NCI-H446 treated with DMSO at 0.1 percent for 48 hours (cell line): ENCODE data around the gene COX19.
"Not testable (repeated sequence)": the region's sequence is repeated elsewhere in the genome, so short reads cannot be mapped to it uniquely, and the experiment has no call there.

ENCODE experiments used
- DNase-seq: peaks from one replicate; lab custom pipeline; 2025; lab: John Stamatoyannopoulos, UW

The COX19 gene

GRCh38 chr7:944744-945143 lies 30.6 kb downstream of the COX19 start:
- no peak for DNase-seq

- not testable (repeated sequence) for DNase-seq
These were observed 31.6 kb downstream of the COX19 start for GRCh38 chr7:943793-944192.

DNA sequence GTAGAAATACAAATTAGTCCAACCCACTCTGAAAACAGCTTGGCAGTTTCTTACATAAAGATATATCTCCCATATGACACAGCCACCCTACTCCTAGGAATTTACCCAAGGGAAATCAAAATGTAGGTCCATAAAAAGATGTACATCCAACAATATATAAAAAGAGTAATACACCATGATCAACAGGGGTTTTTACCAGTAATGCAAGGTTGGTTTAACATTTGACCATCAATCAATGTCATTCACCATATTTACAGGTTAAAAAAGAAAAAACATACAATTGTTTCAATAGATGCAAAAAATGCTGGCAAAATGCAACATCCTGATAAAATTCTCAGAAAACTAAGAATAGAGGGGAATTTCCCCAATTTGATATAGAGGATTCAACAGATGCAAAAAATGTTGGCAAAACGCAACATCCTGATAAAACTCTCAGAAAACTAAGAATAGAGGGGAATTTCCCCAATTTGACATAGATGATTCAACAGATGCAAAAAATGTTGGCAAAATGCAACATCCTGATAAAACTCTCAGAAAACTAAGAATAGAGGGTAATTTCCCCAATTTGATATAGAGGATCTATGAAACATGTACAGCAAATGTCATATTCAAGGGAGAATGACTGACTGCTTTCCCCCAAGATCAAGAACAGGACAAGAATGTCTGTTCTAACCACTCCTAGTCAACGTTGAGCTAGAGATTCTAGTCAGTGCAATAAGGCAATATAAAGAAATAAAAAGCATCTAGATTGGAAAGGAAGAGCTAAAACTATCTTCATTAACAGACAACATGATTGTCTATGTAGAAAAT lies 34.5 kb downstream of the COX19 start:
- DNase-seq, result no peak

GRCh38 chr7:939843-940242 lies 35.5 kb downstream of the COX19 start:
- DNase-seq, result no peak

- no peak for DNase-seq
These were observed 36.7 kb downstream of the COX19 start for GRCh38 chr7:938546-939185.

DNA sequence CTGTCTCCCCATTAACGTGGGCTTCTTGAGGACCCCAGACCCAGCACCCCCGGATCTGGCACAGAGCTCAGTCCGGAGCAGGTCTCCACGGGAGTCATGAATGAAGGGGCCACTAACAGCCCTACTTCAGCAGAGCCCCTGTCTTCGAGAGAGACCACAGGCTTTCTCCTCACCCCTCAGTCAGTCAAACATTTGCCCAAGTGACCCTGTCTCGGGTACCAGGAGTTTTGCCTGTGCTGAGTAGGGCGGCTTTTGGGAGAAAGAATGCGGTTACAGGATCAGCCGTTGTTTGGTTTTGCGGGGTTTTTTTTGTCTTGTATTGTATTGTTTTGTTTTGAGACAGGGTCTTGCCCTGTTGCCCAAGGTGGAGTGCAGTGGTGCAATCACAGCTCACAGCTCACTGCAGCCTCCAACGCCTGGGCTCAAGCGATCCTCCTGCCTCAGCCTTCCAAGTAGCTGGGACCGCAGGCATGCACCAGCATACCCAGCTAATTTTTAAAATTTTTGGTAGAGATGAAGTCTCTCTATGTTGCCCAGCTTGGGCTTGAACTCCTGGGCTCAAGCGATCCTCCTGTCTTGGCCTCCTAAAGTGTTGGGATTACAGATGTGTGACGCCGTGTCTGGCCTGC lies 37.4 kb downstream of the COX19 start:
- DNase-seq, result no peak

DNA sequence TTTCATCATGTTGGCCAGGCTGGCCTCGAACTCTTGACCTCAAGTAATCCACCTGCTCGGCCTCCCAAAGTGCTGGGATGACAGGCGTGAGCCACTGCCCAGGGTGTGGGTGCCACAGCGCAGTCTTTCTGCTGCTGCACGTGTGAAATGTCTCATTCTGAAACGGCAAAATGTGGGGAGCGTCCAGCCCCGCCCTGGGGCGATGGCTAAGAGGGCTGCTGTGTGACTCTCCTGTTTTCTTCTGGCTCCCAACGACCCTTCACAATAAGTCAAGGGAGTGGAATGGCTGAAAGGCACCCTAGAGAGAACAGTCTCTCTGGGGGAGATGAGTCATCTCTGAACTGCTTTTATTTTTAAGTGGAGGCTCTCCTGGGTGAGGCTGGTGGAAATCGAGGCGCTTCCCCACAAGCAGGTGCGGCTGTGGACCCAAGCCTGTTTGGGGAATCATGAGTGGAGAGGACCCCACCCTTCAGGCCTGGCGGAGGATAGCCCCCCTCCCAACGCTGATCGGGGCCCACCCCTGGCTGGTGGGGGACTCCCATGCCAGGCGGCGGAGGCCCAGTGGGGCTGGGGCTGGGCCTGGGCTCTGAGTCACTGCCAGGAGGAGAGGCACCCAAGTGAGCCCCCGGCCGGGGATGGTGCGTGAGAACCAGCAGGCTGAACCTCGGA lies 38.8 kb downstream of the COX19 start:
- no peak for DNase-seq

DNA sequence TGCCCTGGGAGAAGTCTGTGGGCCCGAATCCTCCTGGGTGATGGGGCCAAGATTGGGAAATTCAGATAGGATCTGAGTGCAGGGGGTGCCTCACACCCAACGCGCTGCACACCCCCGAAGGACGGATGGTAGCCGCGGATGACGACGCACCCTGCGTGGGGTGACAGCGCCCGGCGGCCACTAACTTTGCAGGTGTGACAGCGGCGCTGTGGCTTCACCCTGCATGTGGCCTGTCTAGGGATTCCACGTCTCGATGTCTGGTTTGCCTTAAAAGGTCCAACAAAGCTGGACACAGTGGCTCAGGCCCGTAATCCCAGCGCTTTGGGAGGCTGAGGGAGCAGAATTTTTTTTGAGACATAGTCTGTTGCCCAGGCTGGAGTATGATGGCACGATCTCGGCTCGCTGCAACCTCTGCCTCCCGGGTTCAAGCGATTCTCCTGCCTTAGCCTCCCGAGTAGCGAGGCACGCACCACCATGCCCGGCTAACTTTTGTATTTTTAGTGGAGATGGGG lies 39.4 kb downstream of the COX19 start:
- no peak for DNase-seq

DNA sequence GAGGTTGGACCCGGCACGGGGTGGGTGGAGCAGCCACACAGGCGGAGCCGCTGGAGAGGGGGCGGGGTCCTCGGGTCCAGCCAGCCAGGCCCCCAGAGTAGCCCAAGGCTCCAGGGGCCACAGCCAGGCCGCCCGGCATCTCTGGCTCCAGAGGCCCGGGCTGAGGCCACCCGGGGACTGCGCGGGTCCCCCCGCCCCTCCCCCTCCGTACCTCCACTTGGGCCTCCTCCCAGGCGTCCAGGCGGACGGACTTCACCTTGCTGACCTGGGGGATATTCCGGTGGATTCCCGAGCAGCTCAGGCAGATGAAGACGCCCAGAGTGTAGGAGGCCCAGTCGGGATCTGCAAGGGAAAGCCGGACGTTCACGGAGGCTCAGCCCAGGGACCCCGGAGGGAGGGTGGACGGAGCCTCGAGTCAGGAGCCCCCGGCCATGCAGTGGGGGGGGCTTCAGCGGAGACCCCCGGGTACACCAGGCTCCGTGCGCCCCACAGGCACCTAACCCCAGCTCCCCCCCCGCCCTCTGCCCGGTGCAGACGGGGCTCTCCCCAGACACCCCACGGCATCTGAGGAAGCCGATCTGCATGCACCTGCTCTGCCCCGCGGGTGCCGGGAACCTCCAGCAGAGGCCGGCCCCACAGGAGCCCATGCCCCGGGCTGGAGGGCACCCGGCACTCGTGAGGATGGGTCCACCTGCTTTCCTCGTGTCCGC lies 40.0 kb downstream of the COX19 start:
- DNase-seq, result no peak

DNA sequence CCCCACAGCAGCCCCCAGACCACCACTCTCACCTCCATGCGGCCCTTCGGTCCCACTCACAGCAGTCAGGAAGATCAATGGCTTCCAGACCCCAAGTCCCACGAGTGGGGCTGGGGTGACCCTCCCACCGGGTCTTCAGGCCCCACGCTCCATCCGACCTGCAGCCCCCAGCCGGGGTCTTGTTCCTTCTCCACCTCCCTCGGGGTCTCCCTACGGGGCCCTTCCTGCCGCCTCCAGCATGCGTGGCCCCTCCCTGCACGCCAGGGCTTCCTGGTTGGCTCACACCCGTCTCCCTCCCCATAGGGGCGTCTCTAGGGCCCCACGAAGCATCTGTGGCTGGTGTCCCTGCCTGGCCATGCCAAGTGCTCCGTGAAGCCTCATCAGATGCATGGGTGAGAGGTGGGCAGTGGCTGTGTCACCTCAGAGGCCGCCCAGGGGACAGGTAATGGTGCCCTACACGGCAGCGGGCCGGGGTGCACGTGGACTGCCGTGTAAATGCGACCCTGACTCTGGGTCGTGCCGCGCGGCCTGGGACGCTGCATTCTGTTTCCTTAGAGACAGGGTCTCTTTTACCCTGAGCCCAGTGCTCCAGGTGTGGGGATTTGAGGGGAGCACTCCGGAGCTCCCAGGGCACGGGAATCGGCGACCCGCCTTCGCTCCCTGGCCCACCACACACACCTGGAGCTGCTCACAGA lies 40.7 kb downstream of the COX19 start:
- DNase-seq, result no peak

DNA sequence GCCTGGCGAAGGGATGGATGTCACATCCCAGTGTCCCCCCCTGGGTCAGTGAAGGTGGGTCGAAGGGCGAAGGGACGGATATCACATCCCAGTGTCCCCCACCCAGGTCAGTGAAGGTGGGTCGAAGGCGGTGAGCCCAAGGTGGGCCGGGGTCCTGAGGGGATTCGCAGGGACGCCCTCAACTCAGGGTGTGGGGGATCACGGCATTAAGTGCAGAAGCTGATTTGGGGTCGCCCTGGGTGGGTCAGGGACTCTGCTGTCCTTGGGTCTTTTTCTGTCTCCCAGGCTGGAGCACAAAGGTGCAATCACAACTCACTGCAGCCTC lies 42.7 kb downstream of the COX19 start:
- no peak for DNase-seq

- no peak for DNase-seq
These were observed 43.3 kb downstream of the COX19 start for GRCh38 chr7:931871-932650.

- DNase-seq, result no peak
These were observed 44.2 kb downstream of the COX19 start for GRCh38 chr7:930975-931758.

DNA sequence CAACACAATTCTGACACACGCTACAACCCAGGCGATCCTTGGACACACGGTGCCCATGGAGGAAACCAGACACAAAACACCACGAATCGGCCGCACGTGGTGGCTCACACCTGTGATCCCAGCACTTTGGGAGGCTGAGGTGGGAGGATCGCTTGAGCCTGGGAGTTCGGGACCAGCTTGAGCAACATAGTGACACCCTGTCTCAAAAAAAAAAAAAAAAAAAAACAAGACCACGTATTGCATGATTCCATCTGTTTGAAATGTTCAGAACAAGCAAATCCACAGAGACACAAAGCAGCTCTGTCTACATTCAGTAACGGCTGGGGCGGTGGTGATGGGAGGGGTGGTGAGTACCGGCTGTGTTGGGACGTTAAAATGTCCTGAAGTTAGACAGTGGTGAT lies 46.0 kb downstream of the COX19 start:
- DNase-seq, result no peak

DNA sequence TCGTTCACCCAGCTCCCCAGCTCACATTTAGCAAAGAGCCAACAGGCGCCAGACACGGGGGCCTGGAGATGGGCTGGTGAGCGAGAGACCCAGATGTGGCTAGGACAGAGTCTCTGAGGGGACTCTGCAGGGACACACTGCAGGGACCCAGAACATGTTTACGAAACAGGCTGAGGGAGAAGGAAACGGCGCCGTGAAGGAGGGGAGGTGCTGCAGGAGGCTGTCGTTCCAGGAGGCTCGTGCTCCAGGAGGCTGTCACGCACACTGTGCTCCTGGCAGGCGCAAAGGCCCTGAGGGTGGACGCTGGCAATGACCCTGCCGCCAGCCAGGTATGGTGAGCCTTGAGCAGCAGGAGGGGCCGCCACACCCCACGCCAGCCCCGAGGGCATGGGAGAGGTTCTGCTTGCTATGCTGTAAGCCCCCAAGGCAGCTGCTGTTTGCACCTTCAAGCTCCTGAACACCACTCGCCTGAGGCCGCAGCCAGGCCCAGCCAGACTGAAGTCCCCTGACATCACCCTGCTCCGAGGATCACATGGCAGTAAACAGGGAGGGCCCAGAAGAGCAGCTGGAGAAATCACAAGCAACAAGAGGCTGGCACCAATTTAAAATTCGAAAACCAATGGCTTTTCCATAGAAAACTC lies 48.2 kb downstream of the COX19 start:
- DNase-seq, result no peak

- DNase-seq, result no peak
These were observed 49.0 kb downstream of the COX19 start for GRCh38 chr7:926061-927030.

DNA sequence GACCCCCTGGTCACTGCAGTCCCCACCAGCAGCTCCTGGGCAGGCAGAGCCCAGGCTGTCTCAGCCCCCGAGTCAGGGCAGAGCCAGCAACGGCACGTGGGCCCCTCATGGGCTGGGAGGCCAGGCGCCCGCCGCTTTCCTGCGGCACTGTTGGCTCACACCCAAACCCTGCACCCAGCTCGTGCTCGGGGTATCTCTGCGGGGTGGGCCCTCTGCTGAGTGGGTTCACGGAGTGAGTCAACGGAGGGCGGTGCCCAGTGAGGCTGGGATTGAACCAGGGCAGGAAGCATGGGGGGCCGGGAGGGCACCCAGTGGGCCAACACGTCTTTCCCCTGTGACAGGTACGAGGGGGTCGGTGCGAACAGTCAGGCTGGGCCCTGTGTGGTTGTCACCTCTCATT lies 49.7 kb downstream of the COX19 start:
- no peak for DNase-seq
